SK-N-SH (cell line): ENCODE measurements around the gene SH3PXD2A. TPM values are rescaled to one million over a fixed set of nuclear protein-coding genes. Genes with fewer than 3 reads are reported as not detected.

Source experiments
- CTCF ChIA-PET: fragments of 300-600, 350-600 bp; formaldehyde crosslinking; extraction: SDS; loops from one replicate; lab custom pipeline; 2021; lab: Yijun Ruan, JAX
- POLR2A ChIA-PET: fragments of 350-600 bp; sonication (Branson Sonifier 250); formaldehyde crosslinking; extraction: SDS; loops from one replicate; lab custom pipeline; 2020; ENCODE audit warnings: antibody characterized with exemption, inconsistent platforms; lab: Yijun Ruan, JAX
- DNase-seq: peaks from one replicate; pipeline ENCODE4 v3.0.0; 2012
- H2AFZ ChIP-seq: fragments of 200-600 bp; sonication (generic); 2 replicates; pipeline ENCODE4 v1.8.1; 2016; ENCODE audit warnings: antibody characterized with exemption, mild to moderate bottlenecking, low read depth
- H3F3A ChIP-seq: fragments of 200-600 bp; sonication (generic); replicated peaks from 2 replicates; pipeline ENCODE3; 2016; ENCODE audit warnings: antibody characterized with exemption, mild to moderate bottlenecking; ENCODE audit not compliant: insufficient read depth
- H3K27ac ChIP-seq, 2 experiments: fragments of 200-500 bp in 1 of 2; fragments of 200-600 bp in 1 of 2; sonication (Bioruptor generic) in 1 of 2; sonication (generic), shearing (Covaris generic) in 1 of 2; 2 replicates each; pipeline versions ENCODE4 v1.5.1 to v1.6.1; 2014 to 2016; ENCODE audit warnings: low read depth in 2 of 2, inconsistent platforms in 1 of 2, low read length in 1 of 2, mild to moderate bottlenecking in 1 of 2, mixed read lengths in 1 of 2
- H3K27me3 ChIP-seq: fragments of 200-600 bp; sonication (generic), shearing (Covaris generic); 2 replicates; pipeline ENCODE4 v1.6.1; 2016; ENCODE audit warnings: mixed run types; ENCODE audit not compliant: insufficient read depth
- H3K36me3 ChIP-seq, 2 experiments: fragments of 200-500 bp in 1 of 2; fragments of 200-600 bp in 1 of 2; sonication (Bioruptor generic) in 1 of 2; sonication (generic) in 1 of 2; replicated peaks in 1 of 2; 2 replicates each; pipeline versions ENCODE3 to v1.5.1; 2014 to 2016; ENCODE audit warnings: low read length in 1 of 2, mild to moderate bottlenecking in 1 of 2; ENCODE audit not compliant: insufficient read depth in 2 of 2, control insufficient read depth in 1 of 2
- H3K4me1 ChIP-seq, 2 experiments: fragments of 200-500 bp in 1 of 2; fragments of 200-600 bp in 1 of 2; sonication (Bioruptor generic) in 1 of 2; sonication (generic), shearing (Covaris generic) in 1 of 2; 2 replicates each; pipeline versions ENCODE4 v1.5.1 to v1.6.1; 2014 to 2016; ENCODE audit warnings: low read depth in 1 of 2, low read length in 1 of 2, mixed run types in 1 of 2; ENCODE audit not compliant: insufficient read depth in 2 of 2, control insufficient read depth in 1 of 2
- H3K4me2 ChIP-seq: fragments of 200-600 bp; sonication (generic), shearing (Covaris generic); 2 replicates; pipeline ENCODE4 v1.6.1; 2017; ENCODE audit warnings: mixed run types
- H3K4me3 ChIP-seq, 2 experiments: fragments of 200-500 bp in 1 of 2; fragments of 200-600 bp in 1 of 2; sonication (Bioruptor generic) in 1 of 2; sonication (generic), shearing (Covaris generic) in 1 of 2; 2 replicates each; pipeline versions ENCODE4 v1.5.1 to v1.8.1; 2014 to 2016; ENCODE audit warnings: low read depth in 2 of 2, inconsistent platforms in 1 of 2, low read length in 1 of 2, mild to moderate bottlenecking in 1 of 2, mixed read lengths in 1 of 2, moderate library complexity in 1 of 2
- H3K79me2 ChIP-seq: fragments of 200-600 bp; sonication (generic); 2 replicates; pipeline ENCODE4 v1.8.1; 2017; ENCODE audit warnings: mild to moderate bottlenecking; ENCODE audit not compliant: insufficient read depth
- H3K9ac ChIP-seq: fragments of 200-600 bp; sonication (generic); 2 replicates; pipeline ENCODE4 v1.6.1; 2017; ENCODE audit warnings: mixed run types
- H3K9me2 ChIP-seq: fragments of 200-600 bp; sonication (generic); 2 replicates; pipeline ENCODE4 v1.6.1; 2017; ENCODE audit warnings: mixed run types
- H3K9me3 ChIP-seq: fragments of 200-600 bp; sonication (generic); 2 replicates; pipeline ENCODE4 v1.6.1; 2017; ENCODE audit warnings: mixed run types, mild to moderate bottlenecking, moderate library complexity
- H4K20me1 ChIP-seq: fragments of 200-600 bp; sonication (generic); 2 replicates; pipeline ENCODE4 v1.6.1; 2017; ENCODE audit warnings: mild to moderate bottlenecking, mixed run types; ENCODE audit not compliant: insufficient read depth
- CHD2 ChIP-seq: fragments of 150-350 bp; IDR thresholded peaks from 2 replicates; pipeline ENCODE4 v1.6.1; 2018; ENCODE audit warnings: low read length; ENCODE audit not compliant: partially characterized antibody
- ELF1 ChIP-seq: IDR thresholded peaks from 2 replicates; pipeline ENCODE4 v1.4.0; 2012
- EP300 ChIP-seq, 2 experiments: IDR thresholded peaks; 2 replicates each; pipeline versions ENCODE4 v1.4.0 to v1.6.1; 2012; ENCODE audit warnings: borderline replicate concordance in 1 of 2, low read depth in 1 of 2, low read length in 1 of 2
- EZH2phosphoT487 ChIP-seq: fragments of 200-600 bp; sonication (generic); IDR thresholded peaks from 2 replicates; pipeline ENCODE4 v1.6.1; 2017; ENCODE audit warnings: low read depth, mixed run types, mild to moderate bottlenecking, antibody characterized with exemption, moderate library complexity, borderline replicate concordance
- FOSL2 ChIP-seq: IDR thresholded peaks from 2 replicates; pipeline ENCODE4 v1.4.0; 2012; ENCODE audit warnings: low read depth, mild to moderate bottlenecking, moderate library complexity, borderline replicate concordance
- FOXJ3 ChIP-seq: sonication (generic); formaldehyde crosslinking; IDR thresholded peaks from 2 replicates; pipeline ENCODE4 v1.5.1; 2020; ENCODE audit warnings: mild to moderate bottlenecking, missing genetic modification reagents
- FOXM1 ChIP-seq: IDR thresholded peaks from 2 replicates; pipeline ENCODE4 v1.4.0; 2012; ENCODE audit warnings: low read depth, mild to moderate bottlenecking
- NFIC ChIP-seq: IDR thresholded peaks from 2 replicates; pipeline ENCODE4 v1.4.0; 2012; ENCODE audit warnings: borderline replicate concordance
- POLR2AphosphoS5 ChIP-seq: IDR thresholded peaks from 2 replicates; pipeline ENCODE4 v1.6.1; 2012; ENCODE audit warnings: low read depth, low read length
- RCOR1 ChIP-seq: fragments of 150-350 bp; IDR thresholded peaks from 2 replicates; pipeline ENCODE4 v1.6.1; 2017; ENCODE audit warnings: antibody characterized with exemption, low read length
- SIN3A ChIP-seq: IDR thresholded peaks from 2 replicates; pipeline ENCODE4 v1.6.1; 2012; ENCODE audit warnings: low read depth, mild to moderate bottlenecking, low read length, moderate library complexity, borderline replicate concordance
- YY1 ChIP-seq: IDR thresholded peaks from 2 replicates; pipeline ENCODE4 v1.4.0; 2012; ENCODE audit warnings: low read depth, mild to moderate bottlenecking
- WGBS: methylation state at CpG from one replicate; pipeline ENCODE4 v1.1.6; 2017; ENCODE audit warnings: low lambda C conversion rate; 5-methylcytosine and 5-hydroxymethylcytosine counted together
- polyA plus RNA-seq, 3 experiments: library from polyadenylated mRNA; depleted of rRNA; stranded (reverse); fragments of >200 nt; gene quantifications; 2 replicates each; pipeline ENCODE4 v1.2.3, GENCODE V29; 2012
- TF ChIP-seq, protein P1 (sequence below): IDR thresholded peaks from 2 replicates; pipeline ENCODE4 v1.4.0; 2012; ENCODE audit warnings: low read depth, borderline replicate concordance
- TF ChIP-seq, protein P2 (sequence below): IDR thresholded peaks from 2 replicates; pipeline ENCODE4 v1.6.1; 2012; ENCODE audit warnings: mild to moderate bottlenecking, low read depth, low read length, moderate library complexity
- TF ChIP-seq, protein P3 (sequence below): fragments of 200-600 bp; sonication (generic); IDR thresholded peaks from 2 replicates; pipeline ENCODE4 v1.6.1; 2017; ENCODE audit warnings: antibody characterized with exemption, mild to moderate bottlenecking, moderate library complexity
- TF ChIP-seq, protein P4 (sequence below): IDR thresholded peaks from 2 replicates; pipeline ENCODE4; 2012
- TF ChIP-seq, protein P5 (sequence below): IDR thresholded peaks from 2 replicates; pipeline ENCODE4 v1.4.0; 2012; ENCODE audit warnings: low read depth, borderline replicate concordance
- TF ChIP-seq, protein P6 (sequence below): fragments of 150-350 bp; IDR thresholded peaks from 2 replicates; pipeline ENCODE4 v1.6.1; 2016; ENCODE audit warnings: mild to moderate bottlenecking, low read depth, low read length

Gene SH3PXD2A
- polyA plus RNA-seq, 1 of the 3 experiments (the other 2 are of a cell fraction), result 2.5 TPM

DNA sequence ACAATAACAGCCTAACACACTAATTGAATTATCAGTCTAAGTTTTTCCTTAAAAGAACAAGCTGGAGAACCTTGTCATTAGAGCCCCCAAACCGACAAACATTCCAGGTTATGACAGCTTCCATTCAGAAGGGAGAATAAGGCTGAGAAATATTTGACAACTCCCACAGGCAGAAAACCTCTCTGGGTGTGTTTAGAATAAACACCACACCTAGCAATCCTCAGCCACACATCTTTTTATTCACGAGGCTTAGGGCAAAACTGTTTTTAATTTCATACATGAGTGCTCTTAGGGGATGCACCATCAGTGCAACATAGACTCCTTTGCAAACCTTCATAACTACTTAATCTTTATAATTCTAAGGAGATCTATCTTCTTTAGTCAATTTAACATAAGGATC lies 38.4 kb upstream of the SH3PXD2A start:
- H3K9me2 ChIP-seq, result no peaks in the 10 kb centered on the region
- DNase-seq, result no peak
- H3K27me3 ChIP-seq, result no peaks in the 10 kb centered on the region
- no peak overlapping the region for H2AFZ ChIP-seq
- ChIA-PET POLR2A (no interaction called here), CTCF (interaction anchor here (1.5 to 2.0 kb wide), 4 partner anchors 8 to 229 kb away, joined by 6 to 10 read pairs (median 7); partner anchors contain the start of gene SFR1)
- 83% methylated on average over 2 of the region's 2 CpGs for WGBS
- H3K9ac ChIP-seq, result no peak overlapping the region
- H3K36me3 ChIP-seq, result peaks cover 27 to 39% of the 10 kb centered on the region in 2 experiments
- H3K4me1 ChIP-seq, result peaks cover 0 to 26% of the 10 kb centered on the region in 2 experiments
- H3K9me3 ChIP-seq, result no peaks in the 10 kb centered on the region
- peaks cover 10% of the 10 kb centered on the region for H3F3A ChIP-seq
- peak overlapping the region in 1 of 2 experiments; percentile 80; a peak in 3 of 4 replicates for H3K27ac ChIP-seq
- H3K4me2 ChIP-seq, result no peak overlapping the region
- H4K20me1 ChIP-seq, result no peaks in the 10 kb centered on the region
- no peaks in the 10 kb centered on the region for H3K79me2 ChIP-seq
- TF ChIP-seq, protein P1, sequence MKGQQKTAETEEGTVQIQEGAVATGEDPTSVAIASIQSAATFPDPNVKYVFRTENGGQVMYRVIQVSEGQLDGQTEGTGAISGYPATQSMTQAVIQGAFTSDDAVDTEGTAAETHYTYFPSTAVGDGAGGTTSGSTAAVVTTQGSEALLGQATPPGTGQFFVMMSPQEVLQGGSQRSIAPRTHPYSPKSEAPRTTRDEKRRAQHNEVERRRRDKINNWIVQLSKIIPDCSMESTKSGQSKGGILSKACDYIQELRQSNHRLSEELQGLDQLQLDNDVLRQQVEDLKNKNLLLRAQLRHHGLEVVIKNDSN, result no peak
- TF ChIP-seq RCOR1 (no peak), CHD2 (no peak), FOXJ3 (CRISPR knock-in tag) (no peak), POLR2AphosphoS5 (no peak), EZH2phosphoT487 (no peak), ELF1 (no peak), EP300 (IDR thresholded peaks at IDR 0.05; ENCODE audit: borderline replicate concordance in 1 of 2, low read depth in 1 of 2, low read length in 1 of 2) (no peak), FOSL2 (no peak), YY1 (no peak), NFIC (no peak), FOXM1 (no peak), SIN3A (no peak)
- TF ChIP-seq, protein P2, sequence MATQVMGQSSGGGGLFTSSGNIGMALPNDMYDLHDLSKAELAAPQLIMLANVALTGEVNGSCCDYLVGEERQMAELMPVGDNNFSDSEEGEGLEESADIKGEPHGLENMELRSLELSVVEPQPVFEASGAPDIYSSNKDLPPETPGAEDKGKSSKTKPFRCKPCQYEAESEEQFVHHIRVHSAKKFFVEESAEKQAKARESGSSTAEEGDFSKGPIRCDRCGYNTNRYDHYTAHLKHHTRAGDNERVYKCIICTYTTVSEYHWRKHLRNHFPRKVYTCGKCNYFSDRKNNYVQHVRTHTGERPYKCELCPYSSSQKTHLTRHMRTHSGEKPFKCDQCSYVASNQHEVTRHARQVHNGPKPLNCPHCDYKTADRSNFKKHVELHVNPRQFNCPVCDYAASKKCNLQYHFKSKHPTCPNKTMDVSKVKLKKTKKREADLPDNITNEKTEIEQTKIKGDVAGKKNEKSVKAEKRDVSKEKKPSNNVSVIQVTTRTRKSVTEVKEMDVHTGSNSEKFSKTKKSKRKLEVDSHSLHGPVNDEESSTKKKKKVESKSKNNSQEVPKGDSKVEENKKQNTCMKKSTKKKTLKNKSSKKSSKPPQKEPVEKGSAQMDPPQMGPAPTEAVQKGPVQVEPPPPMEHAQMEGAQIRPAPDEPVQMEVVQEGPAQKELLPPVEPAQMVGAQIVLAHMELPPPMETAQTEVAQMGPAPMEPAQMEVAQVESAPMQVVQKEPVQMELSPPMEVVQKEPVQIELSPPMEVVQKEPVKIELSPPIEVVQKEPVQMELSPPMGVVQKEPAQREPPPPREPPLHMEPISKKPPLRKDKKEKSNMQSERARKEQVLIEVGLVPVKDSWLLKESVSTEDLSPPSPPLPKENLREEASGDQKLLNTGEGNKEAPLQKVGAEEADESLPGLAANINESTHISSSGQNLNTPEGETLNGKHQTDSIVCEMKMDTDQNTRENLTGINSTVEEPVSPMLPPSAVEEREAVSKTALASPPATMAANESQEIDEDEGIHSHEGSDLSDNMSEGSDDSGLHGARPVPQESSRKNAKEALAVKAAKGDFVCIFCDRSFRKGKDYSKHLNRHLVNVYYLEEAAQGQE, result no peak
- TF ChIP-seq, protein P3, sequence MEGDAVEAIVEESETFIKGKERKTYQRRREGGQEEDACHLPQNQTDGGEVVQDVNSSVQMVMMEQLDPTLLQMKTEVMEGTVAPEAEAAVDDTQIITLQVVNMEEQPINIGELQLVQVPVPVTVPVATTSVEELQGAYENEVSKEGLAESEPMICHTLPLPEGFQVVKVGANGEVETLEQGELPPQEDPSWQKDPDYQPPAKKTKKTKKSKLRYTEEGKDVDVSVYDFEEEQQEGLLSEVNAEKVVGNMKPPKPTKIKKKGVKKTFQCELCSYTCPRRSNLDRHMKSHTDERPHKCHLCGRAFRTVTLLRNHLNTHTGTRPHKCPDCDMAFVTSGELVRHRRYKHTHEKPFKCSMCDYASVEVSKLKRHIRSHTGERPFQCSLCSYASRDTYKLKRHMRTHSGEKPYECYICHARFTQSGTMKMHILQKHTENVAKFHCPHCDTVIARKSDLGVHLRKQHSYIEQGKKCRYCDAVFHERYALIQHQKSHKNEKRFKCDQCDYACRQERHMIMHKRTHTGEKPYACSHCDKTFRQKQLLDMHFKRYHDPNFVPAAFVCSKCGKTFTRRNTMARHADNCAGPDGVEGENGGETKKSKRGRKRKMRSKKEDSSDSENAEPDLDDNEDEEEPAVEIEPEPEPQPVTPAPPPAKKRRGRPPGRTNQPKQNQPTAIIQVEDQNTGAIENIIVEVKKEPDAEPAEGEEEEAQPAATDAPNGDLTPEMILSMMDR, result no peak
- TF ChIP-seq, protein P4, sequence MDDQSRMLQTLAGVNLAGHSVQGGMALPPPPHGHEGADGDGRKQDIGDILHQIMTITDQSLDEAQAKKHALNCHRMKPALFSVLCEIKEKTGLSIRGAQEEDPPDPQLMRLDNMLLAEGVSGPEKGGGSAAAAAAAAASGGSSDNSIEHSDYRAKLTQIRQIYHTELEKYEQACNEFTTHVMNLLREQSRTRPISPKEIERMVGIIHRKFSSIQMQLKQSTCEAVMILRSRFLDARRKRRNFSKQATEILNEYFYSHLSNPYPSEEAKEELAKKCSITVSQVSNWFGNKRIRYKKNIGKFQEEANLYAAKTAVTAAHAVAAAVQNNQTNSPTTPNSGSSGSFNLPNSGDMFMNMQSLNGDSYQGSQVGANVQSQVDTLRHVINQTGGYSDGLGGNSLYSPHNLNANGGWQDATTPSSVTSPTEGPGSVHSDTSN, result no peak
- TF ChIP-seq, protein P5, sequence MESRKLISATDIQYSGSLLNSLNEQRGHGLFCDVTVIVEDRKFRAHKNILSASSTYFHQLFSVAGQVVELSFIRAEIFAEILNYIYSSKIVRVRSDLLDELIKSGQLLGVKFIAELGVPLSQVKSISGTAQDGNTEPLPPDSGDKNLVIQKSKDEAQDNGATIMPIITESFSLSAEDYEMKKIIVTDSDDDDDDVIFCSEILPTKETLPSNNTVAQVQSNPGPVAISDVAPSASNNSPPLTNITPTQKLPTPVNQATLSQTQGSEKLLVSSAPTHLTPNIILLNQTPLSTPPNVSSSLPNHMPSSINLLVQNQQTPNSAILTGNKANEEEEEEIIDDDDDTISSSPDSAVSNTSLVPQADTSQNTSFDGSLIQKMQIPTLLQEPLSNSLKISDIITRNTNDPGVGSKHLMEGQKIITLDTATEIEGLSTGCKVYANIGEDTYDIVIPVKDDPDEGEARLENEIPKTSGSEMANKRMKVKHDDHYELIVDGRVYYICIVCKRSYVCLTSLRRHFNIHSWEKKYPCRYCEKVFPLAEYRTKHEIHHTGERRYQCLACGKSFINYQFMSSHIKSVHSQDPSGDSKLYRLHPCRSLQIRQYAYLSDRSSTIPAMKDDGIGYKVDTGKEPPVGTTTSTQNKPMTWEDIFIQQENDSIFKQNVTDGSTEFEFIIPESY, result no peak
- TF ChIP-seq, protein P6, sequence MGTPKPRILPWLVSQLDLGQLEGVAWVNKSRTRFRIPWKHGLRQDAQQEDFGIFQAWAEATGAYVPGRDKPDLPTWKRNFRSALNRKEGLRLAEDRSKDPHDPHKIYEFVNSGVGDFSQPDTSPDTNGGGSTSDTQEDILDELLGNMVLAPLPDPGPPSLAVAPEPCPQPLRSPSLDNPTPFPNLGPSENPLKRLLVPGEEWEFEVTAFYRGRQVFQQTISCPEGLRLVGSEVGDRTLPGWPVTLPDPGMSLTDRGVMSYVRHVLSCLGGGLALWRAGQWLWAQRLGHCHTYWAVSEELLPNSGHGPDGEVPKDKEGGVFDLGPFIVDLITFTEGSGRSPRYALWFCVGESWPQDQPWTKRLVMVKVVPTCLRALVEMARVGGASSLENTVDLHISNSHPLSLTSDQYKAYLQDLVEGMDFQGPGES, result no peak
- no peak overlapping the region for H3K4me3 ChIP-seq
